ENCODE data around the gene VPS13D. TPM values are rescaled to one million over a fixed set of nuclear protein-coding genes. Genes with fewer than 3 reads are reported as not detected.

The VPS13D gene
- total RNA-seq, 1 donor from 2014 or later = 77.8 TPM

DNA sequence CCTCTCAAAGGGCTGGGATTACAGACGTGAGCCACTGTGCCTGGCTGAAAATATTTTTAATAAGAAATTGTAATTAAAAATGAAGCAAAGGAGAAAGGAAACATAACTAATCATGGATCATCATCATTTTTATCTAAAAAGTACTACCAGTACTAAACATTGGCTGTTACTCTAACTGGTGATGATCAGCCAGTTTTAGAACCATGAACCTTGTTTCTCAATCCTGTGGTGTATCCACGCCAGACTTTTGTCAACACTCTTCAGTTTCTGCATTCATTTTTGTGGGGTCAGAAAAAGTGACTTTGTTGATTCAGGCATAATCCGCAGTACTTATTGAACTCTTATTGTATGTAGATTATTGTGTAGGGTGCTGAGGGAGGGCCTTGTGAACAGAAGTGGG is 52.3 kb downstream of the VPS13D start:
- no peak overlapping the region for H3K27ac Mint-ChIP-seq
- TF ChIP-seq, protein P1, sequence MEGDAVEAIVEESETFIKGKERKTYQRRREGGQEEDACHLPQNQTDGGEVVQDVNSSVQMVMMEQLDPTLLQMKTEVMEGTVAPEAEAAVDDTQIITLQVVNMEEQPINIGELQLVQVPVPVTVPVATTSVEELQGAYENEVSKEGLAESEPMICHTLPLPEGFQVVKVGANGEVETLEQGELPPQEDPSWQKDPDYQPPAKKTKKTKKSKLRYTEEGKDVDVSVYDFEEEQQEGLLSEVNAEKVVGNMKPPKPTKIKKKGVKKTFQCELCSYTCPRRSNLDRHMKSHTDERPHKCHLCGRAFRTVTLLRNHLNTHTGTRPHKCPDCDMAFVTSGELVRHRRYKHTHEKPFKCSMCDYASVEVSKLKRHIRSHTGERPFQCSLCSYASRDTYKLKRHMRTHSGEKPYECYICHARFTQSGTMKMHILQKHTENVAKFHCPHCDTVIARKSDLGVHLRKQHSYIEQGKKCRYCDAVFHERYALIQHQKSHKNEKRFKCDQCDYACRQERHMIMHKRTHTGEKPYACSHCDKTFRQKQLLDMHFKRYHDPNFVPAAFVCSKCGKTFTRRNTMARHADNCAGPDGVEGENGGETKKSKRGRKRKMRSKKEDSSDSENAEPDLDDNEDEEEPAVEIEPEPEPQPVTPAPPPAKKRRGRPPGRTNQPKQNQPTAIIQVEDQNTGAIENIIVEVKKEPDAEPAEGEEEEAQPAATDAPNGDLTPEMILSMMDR (IDR thresholded peaks at IDR 0.05; ENCODE audit: unreplicated experiment) = no peak
- peaks cover 51% of the 10 kb centered on the region for H3K36me3 Mint-ChIP-seq
- no peaks in the 10 kb centered on the region for H3K27me3 Mint-ChIP-seq (ENCODE audit: low read depth)
- no peaks in the 10 kb centered on the region for H3K9me3 Mint-ChIP-seq
- DNase-seq (ENCODE audit: low spot score in 2 of 2, unreplicated experiment in 2 of 2) = no peak
- H3K4me1 Mint-ChIP-seq = no peaks in the 10 kb centered on the region
- no peak overlapping the region for H3K4me3 Mint-ChIP-seq

DNA sequence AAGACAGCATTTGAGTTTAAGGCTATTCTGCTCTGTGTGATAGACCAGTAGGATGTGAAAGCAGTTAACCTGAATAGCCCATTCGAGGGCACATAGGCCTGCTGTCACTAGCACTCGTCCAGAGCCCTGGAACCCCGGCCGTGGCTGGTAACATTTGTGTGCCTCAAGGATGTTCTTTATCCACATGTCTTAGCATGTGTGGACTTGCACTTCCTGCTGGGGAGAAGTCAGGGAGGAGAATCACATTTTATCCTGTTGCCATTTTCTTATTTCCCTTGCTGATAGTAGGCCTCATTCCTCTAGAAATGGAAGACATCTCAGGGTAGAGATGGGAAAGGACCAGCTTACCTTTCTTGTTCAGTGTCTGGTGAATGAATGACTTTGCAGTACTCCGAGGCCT is 54.7 kb downstream of the VPS13D start:
- H3K4me1 Mint-ChIP-seq = no peaks in the 10 kb centered on the region
- no peak overlapping the region for H3K4me3 Mint-ChIP-seq
- peaks cover 46% of the 10 kb centered on the region for H3K36me3 Mint-ChIP-seq
- TF ChIP-seq, protein P1 (IDR thresholded peaks at IDR 0.05; ENCODE audit: unreplicated experiment) = no peak
- H3K27ac Mint-ChIP-seq = no peak overlapping the region
- no peaks in the 10 kb centered on the region for H3K9me3 Mint-ChIP-seq
- no peak for DNase-seq (ENCODE audit: low spot score in 2 of 2, unreplicated experiment in 2 of 2)
- H3K27me3 Mint-ChIP-seq (ENCODE audit: low read depth) = no peaks in the 10 kb centered on the region

DNA sequence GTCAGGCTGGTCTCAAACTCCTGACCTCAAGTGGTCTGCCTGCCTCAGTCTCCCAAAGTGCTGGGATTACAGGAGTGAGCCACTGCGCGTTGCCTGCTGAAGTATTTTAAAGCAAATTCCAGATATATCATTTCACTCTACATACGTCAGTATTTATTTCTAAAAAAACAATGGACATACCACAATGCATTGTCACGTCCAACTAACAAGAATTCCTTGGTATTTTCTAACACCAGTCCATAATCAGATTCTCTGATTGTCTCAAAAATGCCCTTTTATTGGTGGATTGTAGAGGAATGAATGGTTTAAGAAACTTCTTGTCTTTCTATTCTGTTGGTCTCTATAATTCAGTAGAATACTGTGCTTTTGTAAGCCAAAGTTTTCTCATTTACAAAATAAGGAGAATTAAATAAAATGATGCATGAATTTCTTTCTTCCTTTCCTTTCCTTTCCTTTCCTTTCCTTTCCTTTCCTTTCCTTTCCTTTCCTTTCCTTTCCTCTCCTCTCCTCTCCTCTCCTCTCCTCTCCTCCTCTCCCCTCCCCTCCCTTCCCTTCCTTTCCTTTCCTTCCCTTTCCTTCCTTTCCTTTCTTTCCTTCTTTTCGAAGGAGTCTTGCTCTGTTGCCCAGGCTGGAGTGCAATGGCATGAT is 55.8 kb downstream of the VPS13D start:
- H3K9me3 Mint-ChIP-seq = no peaks in the 10 kb centered on the region
- H3K27ac Mint-ChIP-seq = no peak overlapping the region
- DNase-seq (ENCODE audit: low spot score in 2 of 2, unreplicated experiment in 2 of 2) = no peak
- TF ChIP-seq, protein P1 (IDR thresholded peaks at IDR 0.05; ENCODE audit: unreplicated experiment) = no peak
- no peak overlapping the region for H3K4me3 Mint-ChIP-seq
- H3K36me3 Mint-ChIP-seq = peaks cover 46% of the 10 kb centered on the region
- H3K4me1 Mint-ChIP-seq = no peaks in the 10 kb centered on the region
- no peaks in the 10 kb centered on the region for H3K27me3 Mint-ChIP-seq (ENCODE audit: low read depth)

DNA sequence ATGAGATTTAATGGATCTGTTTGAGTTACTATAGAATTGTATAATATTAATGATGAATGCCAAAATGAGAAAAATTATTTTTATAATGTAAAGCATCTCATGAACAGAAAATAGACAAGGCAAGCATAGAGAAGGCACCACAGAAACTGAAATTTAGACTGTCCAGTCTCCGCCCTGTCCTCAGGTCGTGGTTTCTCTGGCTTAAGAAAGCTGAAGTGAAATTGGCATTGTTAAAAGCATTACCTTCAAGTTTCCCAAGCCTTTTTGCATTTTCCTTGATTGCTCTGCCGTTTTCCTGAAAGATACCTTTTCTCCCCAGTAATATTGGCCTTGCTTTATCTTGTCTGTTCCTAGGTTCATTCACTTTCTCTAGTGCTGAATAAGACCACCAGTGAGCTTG is 58.0 kb downstream of the VPS13D start:
- H3K27ac Mint-ChIP-seq = no peak overlapping the region
- H3K36me3 Mint-ChIP-seq = peaks cover 44% of the 10 kb centered on the region
- DNase-seq (ENCODE audit: low spot score in 2 of 2, unreplicated experiment in 2 of 2) = no peak
- H3K4me3 Mint-ChIP-seq = no peak overlapping the region
- H3K9me3 Mint-ChIP-seq = no peaks in the 10 kb centered on the region
- no peaks in the 10 kb centered on the region for H3K27me3 Mint-ChIP-seq (ENCODE audit: low read depth)
- TF ChIP-seq, protein P1 (IDR thresholded peaks at IDR 0.05; ENCODE audit: unreplicated experiment) = no peak
- no peaks in the 10 kb centered on the region for H3K4me1 Mint-ChIP-seq

DNA sequence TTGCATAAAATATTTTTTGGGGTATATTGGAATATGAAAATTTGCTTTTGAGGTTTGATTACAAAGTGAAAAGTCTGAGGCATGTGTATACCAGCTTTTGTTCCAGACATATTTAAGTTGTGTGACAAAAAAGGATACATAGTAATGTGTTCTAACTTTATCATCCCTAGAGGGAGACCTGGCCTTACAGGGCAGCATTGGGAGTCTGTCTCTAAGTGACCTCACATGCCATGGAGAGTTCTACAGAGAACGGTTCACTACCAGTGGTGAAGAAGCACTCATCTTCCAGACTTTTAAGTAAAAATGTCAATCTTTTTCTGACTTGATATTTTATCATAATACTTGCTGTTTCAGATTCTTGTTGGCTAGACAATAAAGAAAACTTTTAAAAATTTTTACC is 61.0 kb downstream of the VPS13D start:
- Mint-ChIP-seq H3K27me3 (ENCODE audit: low read depth) (no peaks in the 10 kb centered on the region), H3K4me3 (no peak overlapping the region), H3K9me3 (no peaks in the 10 kb centered on the region), H3K4me1 (no peaks in the 10 kb centered on the region), H3K36me3 (peaks cover 49% of the 10 kb centered on the region), H3K27ac (no peak overlapping the region)
- no peak for DNase-seq (ENCODE audit: low spot score in 2 of 2, unreplicated experiment in 2 of 2)
- TF ChIP-seq, protein P1 (IDR thresholded peaks at IDR 0.05; ENCODE audit: unreplicated experiment) = no peak

DNA sequence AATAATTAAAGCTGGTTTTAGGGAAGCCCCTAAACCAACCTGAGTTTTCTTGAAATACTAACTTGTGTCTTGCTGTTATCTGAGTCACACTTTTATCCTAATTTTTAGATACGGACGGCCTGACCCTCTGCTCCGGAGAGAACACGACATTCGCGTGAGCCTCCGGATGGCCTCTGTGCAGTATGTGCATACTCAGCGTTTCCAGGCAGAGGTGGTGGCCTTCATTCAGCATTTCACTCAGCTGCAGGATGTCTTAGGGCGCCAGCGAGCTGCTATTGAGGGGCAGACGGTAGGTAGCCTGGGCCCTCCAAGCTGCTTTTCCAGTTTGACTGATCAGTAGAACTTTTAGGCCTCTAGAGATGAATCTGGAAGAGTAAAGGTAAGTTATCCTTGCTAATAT is 63.6 kb downstream of the VPS13D start:
- peaks cover 51% of the 10 kb centered on the region for H3K36me3 Mint-ChIP-seq
- no peak for DNase-seq (ENCODE audit: low spot score in 2 of 2, unreplicated experiment in 2 of 2)
- no peaks in the 10 kb centered on the region for H3K9me3 Mint-ChIP-seq
- no peak overlapping the region for H3K4me3 Mint-ChIP-seq
- no peak overlapping the region for H3K27ac Mint-ChIP-seq
- TF ChIP-seq, protein P1 (IDR thresholded peaks at IDR 0.05; ENCODE audit: unreplicated experiment) = no peak
- H3K4me1 Mint-ChIP-seq = peaks cover 8% of the 10 kb centered on the region
- no peaks in the 10 kb centered on the region for H3K27me3 Mint-ChIP-seq (ENCODE audit: low read depth)

Data from mesothelial cell of epicardium (in vitro differentiated cells).